ENCODE data around the gene ESPNL. TPM values are rescaled to one million over a fixed set of nuclear protein-coding genes. Genes with fewer than 3 reads are reported as not detected.
"Not testable (repeated sequence)": the region's sequence is repeated elsewhere in the genome, so short reads cannot be mapped to it uniquely, and the experiment has no call there.

The ESPNL gene, protein sequence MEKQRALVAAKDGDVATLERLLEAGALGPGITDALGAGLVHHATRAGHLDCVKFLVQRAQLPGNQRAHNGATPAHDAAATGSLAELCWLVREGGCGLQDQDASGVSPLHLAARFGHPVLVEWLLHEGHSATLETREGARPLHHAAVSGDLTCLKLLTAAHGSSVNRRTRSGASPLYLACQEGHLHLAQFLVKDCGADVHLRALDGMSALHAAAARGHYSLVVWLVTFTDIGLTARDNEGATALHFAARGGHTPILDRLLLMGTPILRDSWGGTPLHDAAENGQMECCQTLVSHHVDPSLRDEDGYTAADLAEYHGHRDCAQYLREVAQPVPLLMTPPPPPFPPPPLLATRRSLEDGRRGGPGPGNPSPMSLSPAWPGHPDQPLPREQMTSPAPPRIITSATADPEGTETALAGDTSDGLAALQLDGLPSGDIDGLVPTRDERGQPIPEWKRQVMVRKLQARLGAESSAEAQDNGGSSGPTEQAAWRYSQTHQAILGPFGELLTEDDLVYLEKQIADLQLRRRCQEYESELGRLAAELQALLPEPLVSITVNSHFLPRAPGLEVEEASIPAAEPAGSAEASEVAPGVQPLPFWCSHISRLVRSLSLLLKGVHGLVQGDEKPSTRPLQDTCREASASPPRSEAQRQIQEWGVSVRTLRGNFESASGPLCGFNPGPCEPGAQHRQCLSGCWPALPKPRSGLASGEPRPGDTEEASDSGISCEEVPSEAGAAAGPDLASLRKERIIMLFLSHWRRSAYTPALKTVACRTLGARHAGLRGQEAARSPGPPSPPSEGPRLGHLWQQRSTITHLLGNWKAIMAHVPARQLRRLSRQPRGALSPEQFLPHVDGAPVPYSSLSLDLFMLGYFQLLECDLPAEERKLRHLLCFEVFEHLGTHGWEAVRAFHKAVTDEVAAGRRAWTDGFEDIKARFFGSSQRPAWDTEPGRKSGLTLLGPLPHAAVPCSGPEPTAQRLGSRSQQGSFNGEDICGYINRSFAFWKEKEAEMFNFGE
- total RNA-seq (2014; rRNA removed; shearing (Covaris generic)) = 0.40 and 0.54 TPM in 2 replicates

DNA sequence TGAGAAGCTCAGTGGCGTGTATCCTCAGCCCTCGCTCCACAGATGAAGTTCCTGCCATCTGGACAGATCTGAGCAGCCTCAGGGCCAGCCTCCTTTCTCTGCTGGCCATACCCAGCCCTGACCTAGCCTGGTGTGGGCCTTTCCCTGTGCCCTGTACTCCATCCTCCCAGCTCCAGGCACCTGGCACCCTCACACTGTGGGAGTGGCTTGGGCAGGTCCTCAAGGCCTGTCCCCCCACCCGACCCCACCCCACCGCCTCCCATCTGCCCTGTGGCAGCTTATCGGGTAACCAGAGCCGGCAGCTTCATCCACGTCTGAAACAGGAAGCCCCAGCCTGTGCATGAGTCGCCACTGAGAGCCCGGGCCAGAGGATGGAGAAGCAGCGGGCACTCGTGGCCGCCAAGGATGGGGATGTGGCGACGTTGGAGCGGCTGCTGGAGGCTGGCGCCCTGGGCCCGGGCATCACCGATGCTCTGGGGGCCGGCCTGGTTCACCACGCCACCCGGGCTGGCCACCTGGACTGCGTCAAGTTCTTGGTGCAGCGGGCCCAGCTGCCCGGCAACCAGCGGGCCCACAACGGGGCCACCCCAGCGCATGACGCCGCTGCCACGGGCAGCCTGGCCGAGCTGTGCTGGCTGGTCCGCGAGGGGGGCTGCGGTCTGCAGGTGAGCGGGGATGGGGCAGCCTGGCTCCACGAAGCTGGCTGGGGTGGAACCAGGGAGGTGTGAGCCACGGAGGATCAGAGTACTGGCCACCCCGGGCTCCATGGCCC is at the start of gene ESPNL:
ESPNL (plus strand) TSS at position 292 of the 772 bp plus-strand sequence; CDS start at position 372, 80 bp downstream.
- DNase-seq (ENCODE audit: low read depth) = peak; percentile 40

DNA sequence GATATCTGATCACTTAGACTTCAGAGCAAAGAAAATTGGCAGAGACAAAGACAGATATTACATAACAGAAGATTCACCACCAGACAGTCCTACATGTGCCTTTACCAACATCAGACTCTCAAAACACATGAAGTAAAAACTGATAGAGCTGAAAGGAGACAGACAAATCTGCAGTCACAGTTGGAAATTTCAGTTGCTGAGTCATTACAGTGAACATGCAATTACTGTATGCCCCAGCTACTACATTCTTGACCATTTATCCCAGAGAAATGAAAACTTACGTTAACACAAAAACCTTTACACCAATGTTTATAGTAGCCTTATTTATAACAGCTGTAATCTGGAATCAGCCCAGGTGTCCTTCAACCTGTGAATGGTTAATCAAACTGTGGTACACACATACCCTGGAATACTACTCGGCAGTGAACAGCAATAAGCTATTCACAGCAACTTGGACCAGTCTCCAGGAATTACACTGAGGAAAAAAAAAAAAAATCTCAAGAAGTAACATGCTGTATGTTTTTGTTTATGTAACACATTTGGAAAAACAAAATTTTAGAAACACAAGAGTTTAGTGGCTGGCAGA is 46.9 kb upstream of the ESPNL start:
- no peak for DNase-seq (ENCODE audit: low read depth)

DNA sequence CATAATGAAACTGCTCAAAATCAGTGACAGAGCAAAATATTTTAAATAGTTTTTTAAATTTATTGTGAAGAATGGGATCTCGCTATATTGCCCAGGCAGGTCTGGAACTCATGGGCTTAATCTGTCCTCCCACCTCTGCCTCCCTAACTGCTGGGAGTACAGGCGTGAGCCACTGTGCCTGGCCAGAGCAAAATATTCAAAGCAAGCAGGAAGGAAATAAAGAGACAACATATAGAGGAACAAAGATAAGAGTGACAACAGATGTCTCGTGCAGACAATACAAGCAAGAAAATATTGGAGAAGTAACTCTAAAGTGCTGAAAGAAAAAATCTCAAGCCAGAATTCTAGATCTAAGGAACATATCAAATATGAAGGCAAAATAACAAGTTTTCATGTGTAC is 44.3 kb upstream of the ESPNL start:
- DNase-seq (ENCODE audit: low read depth) = no peak

DNA sequence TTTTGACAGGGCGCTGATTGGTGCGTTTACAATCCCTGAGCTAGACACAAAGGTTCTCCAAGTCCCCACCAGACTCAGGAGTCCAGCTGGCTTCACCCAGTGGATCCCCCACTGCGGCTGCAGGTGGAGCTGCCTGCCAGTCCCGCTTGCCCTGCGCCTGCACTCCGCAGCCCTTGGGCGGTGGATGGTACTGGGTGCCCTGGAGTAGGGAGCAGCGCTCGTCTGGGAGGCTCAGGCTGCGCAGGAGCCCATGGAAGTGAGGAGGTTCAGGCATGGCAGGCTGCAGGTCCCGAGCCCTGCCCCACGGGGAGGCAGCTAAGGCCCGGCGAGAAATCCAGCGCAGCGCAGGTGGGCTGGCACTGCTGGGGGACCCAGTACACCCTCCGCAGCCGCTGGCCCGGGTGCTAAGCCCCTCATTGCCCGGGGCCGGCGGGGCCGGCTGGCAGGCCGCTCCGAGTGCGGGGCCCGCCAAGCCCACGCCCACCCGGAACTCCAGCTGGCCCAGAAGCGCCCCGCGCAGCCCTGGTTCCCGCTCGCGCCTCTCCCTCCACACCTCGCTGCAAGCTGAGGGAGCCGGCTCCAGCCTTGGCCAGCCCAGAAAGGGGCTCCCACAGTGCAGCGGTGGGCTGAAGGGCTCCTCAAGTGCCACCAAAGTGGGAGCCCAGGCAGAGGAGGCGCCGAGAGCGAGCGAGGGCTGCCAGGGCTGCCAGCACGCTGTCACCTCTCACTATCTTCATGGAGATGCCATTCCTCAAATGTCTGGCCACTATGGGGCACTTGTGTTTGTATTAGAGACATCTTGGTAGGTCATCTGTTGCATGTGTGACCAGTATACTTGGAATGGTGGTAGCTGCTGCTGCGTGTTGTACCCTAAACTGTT is 42.2 kb upstream of the ESPNL start:
- not testable (repeated sequence) for DNase-seq (ENCODE audit: low read depth)

DNA sequence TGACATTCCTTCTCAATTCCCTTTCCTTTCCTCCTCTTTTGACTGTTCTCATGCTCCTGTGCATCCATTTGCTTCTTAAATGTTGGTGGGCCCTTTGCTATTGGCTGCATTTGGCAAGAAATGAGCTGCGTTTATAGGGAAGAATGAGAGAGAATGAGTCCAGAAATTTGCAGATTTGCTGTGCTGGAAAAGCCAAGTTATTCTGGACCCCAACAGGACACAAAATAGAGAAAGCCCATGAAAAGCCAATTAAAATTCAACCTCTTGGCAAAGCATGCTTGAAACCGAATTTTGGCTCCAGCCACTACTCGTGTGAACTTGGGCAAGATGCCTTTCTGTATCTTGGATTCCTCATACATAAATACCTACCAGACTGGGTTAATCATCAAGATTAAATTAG is 40.6 kb upstream of the ESPNL start:
- DNase-seq (ENCODE audit: low read depth) = no peak

DNA sequence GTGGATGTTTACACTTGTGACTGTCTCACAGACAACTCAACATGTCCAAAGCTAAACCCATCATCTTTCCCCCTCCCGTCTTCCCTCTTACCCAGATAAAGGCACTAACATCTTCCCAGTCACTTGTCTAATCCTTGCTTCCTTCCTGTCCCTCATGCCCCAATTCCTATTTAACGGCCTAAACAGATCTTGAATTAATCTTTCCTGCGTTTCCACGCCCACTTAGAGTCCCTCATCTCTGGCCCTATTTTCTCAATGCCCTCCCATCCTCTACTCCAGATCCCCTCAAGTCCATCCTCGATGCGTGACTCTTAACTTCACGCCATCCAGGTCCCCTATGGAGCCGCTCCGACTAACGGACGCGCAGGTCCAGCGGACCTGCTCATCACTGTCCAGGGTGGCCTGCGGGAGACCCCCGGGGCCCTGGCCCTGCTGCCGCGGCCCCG is 40.0 kb upstream of the ESPNL start:
- peak; percentile 28 for DNase-seq (ENCODE audit: low read depth)

DNA sequence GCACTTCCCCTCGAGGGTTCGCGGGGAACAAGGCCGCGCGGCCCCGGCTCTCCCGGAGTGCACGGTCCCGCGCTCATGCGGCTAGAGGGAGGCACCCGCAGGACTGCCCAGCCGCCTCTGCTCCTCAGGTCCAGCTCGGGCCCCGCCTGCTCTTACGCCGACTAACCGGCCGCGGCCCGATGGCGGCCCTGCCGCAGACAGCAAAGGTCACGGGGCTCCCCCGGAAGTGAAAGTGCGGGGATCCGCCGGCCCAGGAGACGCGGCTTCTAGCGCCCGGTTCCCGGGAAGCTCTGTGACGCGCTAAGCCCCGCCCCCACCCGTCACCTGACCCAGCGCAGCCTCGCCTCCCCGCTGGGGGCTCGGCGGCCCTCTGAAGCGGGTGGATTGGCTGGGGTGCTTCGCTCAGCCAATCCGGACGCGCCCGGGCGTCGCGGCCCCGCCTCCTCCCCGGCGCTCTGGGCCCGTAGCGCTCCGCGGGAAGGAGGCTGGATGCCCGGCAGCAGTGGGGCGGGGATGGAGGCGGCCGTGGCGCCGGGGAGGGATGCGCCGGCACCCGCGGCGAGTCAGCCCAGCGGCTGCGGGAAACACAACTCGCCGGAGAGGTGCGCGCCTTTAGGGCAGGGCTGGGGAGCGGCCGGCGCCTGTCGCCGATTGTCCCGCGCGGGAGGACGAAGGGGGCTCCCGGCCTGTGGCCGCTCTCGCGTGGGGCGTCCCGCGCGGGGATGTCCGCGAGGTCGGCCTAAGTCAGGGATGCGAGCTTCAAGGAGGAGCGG is 39.4 kb upstream of the ESPNL start, which contains the start of gene SCLY:
SCLY (plus strand) TSS at position 460 of the 773 bp plus-strand sequence; CDS start at position 514, 54 bp downstream.
- DNase-seq (ENCODE audit: low read depth) = peak; percentile 99

DNA sequence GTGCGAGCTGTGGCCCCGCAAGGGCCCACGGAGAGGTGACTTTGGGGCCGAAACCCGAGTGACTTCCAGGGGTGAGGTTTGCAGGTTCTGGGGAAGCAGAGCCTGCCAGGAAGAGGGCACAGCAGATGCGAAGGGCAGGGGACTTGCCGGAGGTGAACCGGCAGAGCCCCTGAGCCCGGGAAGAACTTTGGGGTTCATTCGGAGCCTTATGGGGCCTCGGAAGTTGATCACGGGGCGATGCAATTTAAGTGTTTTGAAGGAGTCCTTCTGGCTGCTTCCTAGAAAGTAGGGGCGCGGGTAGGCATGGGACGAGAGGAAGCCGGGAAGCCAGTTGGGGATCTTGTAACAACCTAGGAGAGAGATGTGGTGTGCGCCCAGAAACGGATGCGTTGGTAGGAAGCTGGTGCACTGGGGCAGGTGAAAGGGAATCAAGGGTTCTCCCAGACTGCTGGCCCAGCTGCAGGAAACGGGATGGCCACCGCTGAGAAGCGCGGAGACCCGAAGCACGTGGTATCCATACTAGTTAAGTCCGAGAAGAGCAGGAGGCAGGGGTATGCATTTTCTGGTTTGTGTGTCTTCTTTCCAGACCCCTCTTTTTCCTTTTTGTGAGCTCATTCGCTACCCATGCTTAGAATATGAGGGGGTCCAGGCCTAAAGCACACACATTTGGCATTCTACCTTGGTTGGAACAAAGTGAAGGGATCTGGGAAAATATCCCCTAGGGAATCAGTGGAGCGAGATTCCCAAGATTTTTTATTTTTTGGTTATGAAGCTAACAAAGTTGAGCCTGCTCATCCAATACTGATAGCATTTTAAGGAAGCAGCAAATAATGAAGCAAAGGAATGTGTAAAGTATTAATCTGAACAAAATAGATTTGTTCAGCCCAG is 38.6 kb upstream of the ESPNL start:
- peak; percentile 71 for DNase-seq (ENCODE audit: low read depth)

DNA sequence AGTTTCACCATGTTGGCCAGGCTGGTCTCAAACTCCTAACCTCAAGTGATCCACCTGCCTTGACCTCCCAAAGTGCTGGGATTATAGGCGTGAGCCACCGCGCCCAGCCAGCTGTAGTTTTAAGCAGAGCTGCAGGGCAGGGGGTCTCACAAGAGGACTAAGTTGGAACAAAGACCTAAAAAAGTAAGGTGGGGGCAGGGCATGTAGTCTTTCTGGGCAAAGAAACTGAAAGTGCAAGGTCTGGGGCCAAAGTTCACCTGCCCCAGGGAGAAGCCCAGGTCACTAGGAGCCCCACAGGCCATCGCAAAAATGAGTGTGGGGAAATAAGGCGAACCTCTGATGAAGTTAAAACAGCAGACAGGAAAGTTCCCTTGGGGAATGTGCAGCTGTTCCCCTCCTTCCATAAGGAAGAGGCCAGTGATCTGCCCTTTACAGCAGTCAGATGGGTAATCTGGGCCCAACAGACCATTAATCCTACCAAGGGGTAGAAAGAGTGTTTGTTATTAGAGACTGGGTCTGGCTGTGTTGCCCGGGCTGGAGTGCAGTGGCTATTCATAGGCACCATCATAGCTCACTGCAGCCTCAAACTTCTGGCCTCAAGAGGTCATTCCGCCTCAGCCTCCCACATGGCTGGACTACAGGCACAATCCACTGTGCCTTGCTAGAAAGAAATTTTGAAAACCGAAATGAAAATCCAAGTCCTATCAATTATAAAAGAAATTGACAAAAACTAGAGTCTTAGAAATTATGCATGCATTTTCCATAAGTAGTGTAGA is 36.5 kb upstream of the ESPNL start:
- no peak for DNase-seq (ENCODE audit: low read depth)

DNA sequence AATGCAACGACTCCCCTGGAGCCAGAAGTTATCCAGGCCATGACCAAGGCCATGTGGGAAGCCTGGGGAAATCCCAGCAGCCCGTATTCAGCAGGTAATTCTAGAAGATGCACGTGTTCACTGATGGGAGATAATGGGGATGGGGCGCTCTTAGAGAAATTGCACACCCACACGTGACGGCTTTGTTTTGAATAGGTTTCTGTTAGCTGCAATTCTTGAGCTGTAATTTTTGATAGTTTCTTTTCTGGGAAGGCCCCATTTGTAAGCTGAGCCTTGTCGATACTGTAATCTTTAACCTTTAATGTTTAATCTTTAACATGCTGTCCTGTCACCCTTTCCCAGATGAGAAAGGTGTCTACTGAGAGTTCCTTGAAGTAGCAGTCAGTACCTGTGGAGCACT is 35.8 kb upstream of the ESPNL start:
- no peak for DNase-seq (ENCODE audit: low read depth)

DNA sequence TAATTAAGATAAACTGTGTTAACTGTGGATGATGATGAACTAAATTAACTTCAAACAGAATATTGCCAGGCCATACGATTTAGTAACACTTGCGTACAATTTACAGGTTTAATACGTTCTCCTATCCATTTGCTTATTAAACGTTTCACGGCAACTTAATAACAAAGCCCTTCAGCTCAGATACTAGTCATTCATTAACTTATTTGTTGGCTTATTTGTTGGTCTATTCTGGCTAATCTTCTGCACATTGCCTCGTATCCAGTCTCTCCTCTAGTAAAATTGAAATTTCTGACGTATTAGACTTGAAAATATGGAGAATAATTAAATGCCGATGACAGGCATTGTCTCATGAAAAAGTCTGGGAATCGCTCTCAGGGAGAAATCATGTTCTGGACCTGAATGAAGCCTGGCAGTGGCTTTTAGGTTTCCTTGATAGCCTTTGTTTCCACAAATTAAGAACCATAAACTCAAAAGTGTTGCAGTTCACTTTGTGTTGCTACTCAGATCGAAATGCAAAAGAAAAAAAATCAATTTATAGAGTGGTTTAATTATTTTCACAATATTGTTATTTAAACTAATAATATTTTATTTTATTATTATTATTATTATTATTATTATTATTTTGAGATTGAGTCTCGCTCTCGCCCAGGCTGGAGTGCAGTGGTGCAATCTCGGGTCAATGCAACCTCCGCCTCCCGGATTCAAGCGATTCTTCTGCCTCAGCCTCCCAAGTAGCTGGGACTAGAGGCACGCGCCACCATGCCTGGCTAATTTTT is 34.9 kb upstream of the ESPNL start:
- DNase-seq (ENCODE audit: low read depth) = no peak

DNA sequence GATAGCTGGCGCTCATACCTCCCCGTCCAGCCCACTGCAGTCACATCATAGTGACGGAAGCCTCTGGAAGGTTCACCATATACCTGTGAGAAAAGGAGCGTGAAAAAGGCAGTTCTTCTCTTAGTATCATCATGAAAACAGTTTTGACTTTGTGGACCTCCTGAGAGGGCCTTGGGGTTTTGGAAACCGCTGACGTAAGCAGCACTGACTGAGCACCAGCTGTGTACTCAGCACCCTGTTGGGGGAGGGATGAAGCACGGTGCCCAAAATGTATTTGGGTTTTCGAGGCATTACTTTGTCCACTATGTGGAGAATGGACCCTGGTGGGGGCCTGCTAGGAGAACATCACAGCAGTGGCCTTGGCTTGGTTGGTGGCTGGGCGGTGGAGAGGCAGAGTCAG is 33.9 kb upstream of the ESPNL start:
- no peak for DNase-seq (ENCODE audit: low read depth)

DNA sequence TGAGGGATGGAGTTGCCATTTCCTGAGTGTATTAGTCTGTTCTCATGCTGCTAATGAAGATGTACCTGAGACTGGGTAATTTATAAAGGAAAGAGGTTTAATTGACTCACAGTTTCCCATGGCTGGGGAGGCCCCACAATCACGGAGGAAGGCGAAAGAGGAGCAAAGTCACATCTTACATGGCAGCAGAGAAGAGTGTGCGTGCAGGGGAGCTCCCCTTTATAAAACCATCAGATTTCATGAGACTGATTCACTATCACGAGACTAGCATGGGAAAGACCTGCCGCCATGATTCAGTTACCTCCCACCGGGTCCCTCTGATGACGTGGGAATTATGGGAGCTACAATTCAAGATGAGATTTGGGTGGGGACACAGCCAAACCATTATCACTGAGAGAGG is 33.4 kb upstream of the ESPNL start:
- not testable (repeated sequence) for DNase-seq (ENCODE audit: low read depth)

DNA sequence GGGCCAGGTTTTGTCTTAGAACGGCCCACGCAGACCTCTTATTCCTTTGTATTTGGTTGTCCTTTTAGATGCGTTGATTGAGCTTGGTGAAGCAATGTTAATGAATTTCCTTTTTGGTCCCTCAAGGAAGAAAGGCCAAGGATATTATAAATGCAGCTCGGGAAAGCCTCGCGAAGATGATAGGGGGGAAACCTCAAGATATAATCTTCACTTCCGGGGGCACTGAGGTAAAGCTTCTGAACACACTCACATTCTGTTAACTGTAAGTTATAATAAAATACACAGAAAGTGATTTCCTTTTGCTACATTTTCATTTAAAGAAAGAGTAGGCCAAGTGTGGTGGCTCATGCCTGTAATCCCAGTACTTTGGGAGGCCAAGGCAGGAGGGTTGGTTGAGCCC is 32.2 kb upstream of the ESPNL start:
- no peak for DNase-seq (ENCODE audit: low read depth)

DNA sequence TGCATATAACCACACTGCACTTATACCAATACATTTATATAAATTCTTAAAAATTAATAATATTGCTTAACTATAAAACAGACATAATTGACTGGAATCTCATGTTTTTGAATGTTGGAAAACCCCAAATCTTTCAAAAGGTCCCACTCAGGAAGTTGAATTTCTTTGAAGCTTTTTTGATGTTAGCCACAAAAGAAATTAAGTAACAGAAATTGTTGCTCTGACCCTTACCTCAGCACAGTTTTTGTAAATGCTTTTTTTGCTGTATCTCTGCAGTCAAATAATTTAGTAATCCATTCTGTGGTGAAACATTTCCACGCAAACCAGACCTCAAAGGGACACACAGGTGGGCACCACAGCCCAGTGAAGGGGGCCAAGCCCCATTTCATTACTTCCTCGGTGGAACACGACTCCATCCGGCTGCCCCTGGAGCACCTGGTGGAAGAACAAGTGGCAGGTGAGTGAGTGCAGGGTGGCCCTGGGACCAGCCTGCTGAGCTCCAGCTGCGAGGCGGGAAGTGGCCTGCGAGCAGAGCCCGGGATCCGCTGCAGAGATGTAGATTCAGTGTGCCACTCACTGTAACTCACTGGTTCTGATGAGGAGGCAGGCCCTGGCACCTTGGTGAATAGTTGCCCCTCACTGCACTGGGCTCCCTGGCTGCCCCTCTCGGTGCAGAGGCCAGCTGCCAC is 31.0 kb upstream of the ESPNL start:
- DNase-seq (ENCODE audit: low read depth) = no peak

DNA sequence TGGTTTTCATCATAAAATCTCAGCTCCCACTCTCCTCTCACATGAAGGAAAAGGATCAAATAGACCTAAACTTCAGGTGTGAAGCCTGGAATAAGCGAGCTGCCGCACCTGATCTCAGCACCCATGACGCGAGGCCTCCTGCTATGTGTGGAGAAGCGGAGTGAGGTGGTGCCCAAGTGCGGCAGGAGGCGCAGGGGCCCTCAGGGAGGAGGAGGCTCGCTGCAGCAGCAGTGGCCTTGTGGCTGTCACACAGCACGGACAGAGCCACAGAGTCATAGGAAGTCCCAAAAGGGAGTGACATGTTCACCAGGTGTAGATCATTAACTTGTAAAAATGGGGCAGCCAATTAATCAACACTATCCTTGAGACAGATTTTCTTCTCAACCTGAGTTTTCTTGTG is 30.3 kb upstream of the ESPNL start:
- DNase-seq (ENCODE audit: low read depth) = no peak

All from Daoy (cell line).